Measurements from ENCODE around the gene ARPC1B.

- TF ChIP-seq EZH2 (IDR thresholded peaks at IDR 0.05; ENCODE audit: insufficient read depth, poor library complexity, severe bottlenecking) (no peak), EZH2phosphoT487 (IDR thresholded peaks at IDR 0.05; ENCODE audit: insufficient read depth, low read depth) (no peak)
These were observed 10.0 kb downstream of the ARPC1B start for GRCh38 chr7:99384523-99384922.
